IMR-90 (cell line): ENCODE measurements around the gene UBE2V1. TPM values are rescaled to one million over a fixed set of nuclear protein-coding genes. Genes with fewer than 3 reads are reported as not detected.
A peak's percentile ranks its signal among the peaks of the same experiment; 100 is the strongest.
"Not testable (repeated sequence)": the region's sequence is repeated elsewhere in the genome, so short reads cannot be mapped to it uniquely, and the experiment has no call there.

Experiments used
- ATAC-seq: fragments of 200-7000 bp; cut with Tn5 transposase; 2 replicates; pipeline ENCODE4 v1.9.1; 2020; ENCODE audit warnings: low read depth, mild to moderate bottlenecking, moderate library complexity
- BruUV-seq: library from RNA; stranded (reverse); fragments of 400-500 nt; replicated peaks from 2 replicates; lab custom pipeline; 2021; lab: Mats Ljungman, UMichigan
- CTCF ChIA-PET: fragments of 300-600 bp; formaldehyde crosslinking; extraction: SDS; loops from one replicate; lab custom pipeline; 2021; ENCODE audit warnings: antibody characterized with exemption; lab: Yijun Ruan, JAX
- POLR2A ChIA-PET: fragments of 300-600 bp; sonication (Branson Sonifier 250); formaldehyde crosslinking; loops from one replicate; lab custom pipeline; 2022; ENCODE audit warnings: antibody characterized with exemption; ENCODE audit not compliant: unreplicated experiment; lab: Charles Lee
- DNase-seq: peaks from one replicate; pipeline ENCODE4 v3.0.0; 2013
- H2AFZ ChIP-seq: replicated peaks from 2 replicates; pipeline ENCODE3; 2013; ENCODE audit warnings: low read length, mild to moderate bottlenecking; ENCODE audit not compliant: poor library complexity
- H2AK5ac ChIP-seq: 2 replicates; pipeline ENCODE4 v1.6.1; 2013; ENCODE audit warnings: low read depth, low read length, inconsistent platforms
- H2AK9ac ChIP-seq: replicated peaks from 2 replicates; pipeline ENCODE3; 2013; ENCODE audit warnings: mild to moderate bottlenecking, low read depth, low read length, moderate library complexity; ENCODE audit not compliant: poor library complexity
- H2BK120ac ChIP-seq: 2 replicates; pipeline ENCODE4 v1.6.1; 2013; ENCODE audit warnings: low read depth, low read length, inconsistent platforms
- H2BK15ac ChIP-seq: 3 replicates; pipeline ENCODE4 v1.6.1; 2013; ENCODE audit warnings: low read depth, low read length, inconsistent platforms
- H2BK20ac ChIP-seq: 2 replicates; pipeline ENCODE4 v1.6.1; 2013; ENCODE audit warnings: low read depth, mild to moderate bottlenecking, inconsistent platforms, low read length, moderate library complexity
- H2BK5ac ChIP-seq: 2 replicates; pipeline ENCODE4 v1.6.1; 2013; ENCODE audit warnings: mild to moderate bottlenecking, low read depth, low read length, inconsistent platforms; ENCODE audit not compliant: poor library complexity, severe bottlenecking
- H3K14ac ChIP-seq: replicated peaks from 2 replicates; pipeline ENCODE4 v1.6.1; 2013; ENCODE audit warnings: low read depth, low read length, inconsistent platforms
- H3K18ac ChIP-seq: 2 replicates; pipeline ENCODE4 v1.6.1; 2013; ENCODE audit warnings: low read depth, low read length, control low read depth
- H3K23ac ChIP-seq: 2 replicates; pipeline ENCODE4 v1.6.1; 2013; ENCODE audit warnings: low read depth, low read length, inconsistent platforms
- H3K27ac ChIP-seq: 2 replicates; pipeline ENCODE4 v1.5.1; 2013; ENCODE audit warnings: mild to moderate bottlenecking, control low read depth, low read length; ENCODE audit not compliant: insufficient read depth
- H3K27me3 ChIP-seq: 2 replicates; pipeline ENCODE4 v1.6.1; 2013; ENCODE audit warnings: low read length; ENCODE audit not compliant: control insufficient read depth, insufficient read depth
- H3K36me3 ChIP-seq: 2 replicates; pipeline ENCODE4 v1.6.1; 2013; ENCODE audit warnings: low read length, mixed read lengths; ENCODE audit not compliant: control insufficient read depth, insufficient read depth
- H3K4ac ChIP-seq: 2 replicates; pipeline ENCODE4 v1.6.1; 2013; ENCODE audit warnings: low read depth, low read length, inconsistent platforms
- H3K4me1 ChIP-seq: 2 replicates; pipeline ENCODE4 v1.6.1; 2013; ENCODE audit warnings: low read length, mixed read lengths; ENCODE audit not compliant: control insufficient read depth, insufficient read depth
- H3K4me2 ChIP-seq: 2 replicates; pipeline ENCODE4 v1.6.1; 2013; ENCODE audit warnings: low read depth, mild to moderate bottlenecking, control low read depth, low read length, moderate library complexity
- H3K4me3 ChIP-seq: 2 replicates; pipeline ENCODE4 v1.5.1; 2013; ENCODE audit warnings: low read depth, mild to moderate bottlenecking, control low read depth, low read length, moderate library complexity; ENCODE audit not compliant: insufficient read depth
- H3K56ac ChIP-seq: 2 replicates; pipeline ENCODE4 v1.6.1; 2013; ENCODE audit warnings: low read length, inconsistent platforms; ENCODE audit not compliant: insufficient read depth; ENCODE audit errors: extremely low read depth
- H3K79me1 ChIP-seq, 2 experiments: 2 replicates each; pipeline ENCODE4 v1.6.1; 2013; ENCODE audit warnings: low read length in 2 of 2, inconsistent platforms in 1 of 2, low read depth in 1 of 2
- H3K9ac ChIP-seq: 2 replicates; pipeline ENCODE4 v1.6.1; 2013; ENCODE audit warnings: low read depth, low read length, control low read depth
- H3K9me1 ChIP-seq: 2 replicates; pipeline ENCODE4 v1.6.1; 2013; ENCODE audit warnings: low read length, inconsistent platforms; ENCODE audit not compliant: insufficient read depth
- H3K9me3 ChIP-seq: 2 replicates; pipeline ENCODE4 v1.6.1; 2013; ENCODE audit warnings: low read length; ENCODE audit not compliant: control insufficient read depth, insufficient read depth
- H4K20me1 ChIP-seq: 2 replicates; pipeline ENCODE4 v1.6.1; 2013; ENCODE audit warnings: low read length, inconsistent platforms; ENCODE audit not compliant: insufficient read depth
- H4K5ac ChIP-seq: 2 replicates; pipeline ENCODE4 v1.6.1; 2013; ENCODE audit warnings: mild to moderate bottlenecking, low read depth, low read length, control low read depth
- H4K8ac ChIP-seq, 2 experiments: 2 replicates each; pipeline ENCODE4 v1.6.1; 2013; ENCODE audit warnings: low read depth in 2 of 2, low read length in 2 of 2, control low read depth in 1 of 2, inconsistent platforms in 1 of 2
- H4K91ac ChIP-seq: 2 replicates; pipeline ENCODE4 v1.6.1; 2013; ENCODE audit warnings: low read depth, low read length, inconsistent platforms; ENCODE audit not compliant: insufficient read depth
- BHLHE40 ChIP-seq: fragments of 150-350 bp; IDR thresholded peaks from 2 replicates; pipeline ENCODE4 v1.6.1; 2016; ENCODE audit warnings: mild to moderate bottlenecking, low read depth, low read length
- CHD1 ChIP-seq: IDR thresholded peaks from 2 replicates; pipeline ENCODE4 v1.6.1; 2012; ENCODE audit warnings: low read depth, low read length, improper control_type of control experiment
- MAZ ChIP-seq: IDR thresholded peaks from 2 replicates; pipeline ENCODE4 v1.6.1; 2012; ENCODE audit warnings: low read depth, mild to moderate bottlenecking, low read length, improper control_type of control experiment, moderate library complexity, borderline replicate concordance
- SMC3 ChIP-seq: fragments of 150-350 bp; IDR thresholded peaks from 2 replicates; pipeline ENCODE4 v1.6.1; 2016; ENCODE audit warnings: low read depth, mild to moderate bottlenecking, antibody characterized with exemption, low read length, moderate library complexity
- WGBS, 2 experiments: methylation state at CpG; one replicate each; pipeline versions ENCODE4 v1.1.5 to v1.1.7; 2013; ENCODE audit warnings: missing lambda C conversion rate in 2 of 2; ENCODE audit not compliant: insufficient read length in 1 of 2; ENCODE audit errors: extremely low coverage in 2 of 2; 5-methylcytosine and 5-hydroxymethylcytosine counted together
- dilution Hi-C: fragments of 300-500 bp; cut with HindIII; formaldehyde crosslinking; loops from one replicate; pipeline ENCODE4 v1.14.3; 2018; ENCODE audit warnings: low sequenced_read_pairs; ENCODE audit not compliant: unreplicated experiment
- in situ Hi-C: fragments of 300-500 bp; cut with MboI; formaldehyde crosslinking; loops from 3 replicates; pipeline ENCODE4 v1.14.3; 2019; ENCODE audit warnings: low sequenced_read_pairs, inconsistent platforms, mixed read lengths
- intact Hi-C: fragments of 100-400 bp; cut with micrococcal nuclease; formaldehyde crosslinking; loops from 2 replicates; pipeline ENCODE4 v1.10.0; 2022
- polyA plus RNA-seq, 3 experiments: library from polyadenylated mRNA; depleted of rRNA; stranded (reverse); fragments of >200 nt; gene quantifications; 2 replicates each; pipeline ENCODE4 v1.2.3, GENCODE V29; 2012; ENCODE audit warnings: low replicate concordance in 1 of 3
- total RNA-seq: library from RNA; depleted of rRNA; stranded (reverse); fragments of >200 nt; gene quantifications from 2 replicates; pipeline ENCODE4 v1.2.3, GENCODE V29; 2012
- TF ChIP-seq, protein P1 (sequence below): fragments of 150-350 bp; IDR thresholded peaks from 2 replicates; pipeline ENCODE4 v1.6.1; 2017; ENCODE audit warnings: mild to moderate bottlenecking, antibody characterized with exemption, low read length, low read depth

UBE2V1 gene
- total and polyA plus RNA-seq, 2 of the 4 experiments (the other 2 are of a cell fraction): 20.1 to 138 TPM

DNA sequence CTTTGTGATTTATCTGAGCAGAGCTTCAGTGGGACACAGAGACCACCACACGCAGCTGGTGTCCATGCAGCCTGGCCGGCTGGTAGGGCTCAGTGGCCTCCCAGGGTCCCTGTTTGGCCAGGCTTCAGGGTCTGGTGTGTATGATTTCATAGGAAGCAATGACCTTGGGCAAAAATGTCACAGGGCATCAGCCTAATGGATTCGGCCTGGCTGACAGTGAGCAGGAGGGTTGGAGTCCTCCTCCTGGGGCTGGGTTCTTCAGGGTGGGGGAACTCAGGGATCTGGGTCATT is 47.7 kb downstream of the UBE2V1 start:
- Histone ChIP-seq H2BK15ac (no peak overlapping the region), H3K27ac (no peak overlapping the region), H3K4me2 (no peak overlapping the region), H3K36me3 (no peaks in the 10 kb centered on the region), H3K9me3 (no peaks in the 10 kb centered on the region), H4K5ac (no peak overlapping the region), H4K20me1 (no peaks in the 10 kb centered on the region), H3K9me1 (0 out of 2 replicates have a peak, but pooled peaks cover 2% of the 10 kb centered on the region), H3K4me1 (peaks cover 2% of the 10 kb centered on the region; the same call in 1 of the 2 replicates), H2AK9ac (no peak overlapping the region), H3K56ac (no peak overlapping the region), H2BK120ac (no peak overlapping the region), H2BK20ac (no peak overlapping the region), H3K9ac (no peak overlapping the region), H3K14ac (no peak overlapping the region), H3K27me3 (no peaks in the 10 kb centered on the region), H4K8ac (no peak overlapping the region), H3K18ac (no peak overlapping the region), H3K4ac (no peak overlapping the region), H2AK5ac (peak overlapping the region; percentile 59; the same call in 1 of the 2 replicates), H3K79me1 (no peaks in the 10 kb centered on the region), H4K91ac (no peak overlapping the region), H3K23ac (no peak overlapping the region), H2AFZ (no peak overlapping the region), H2BK5ac (no peak overlapping the region), H3K4me3 (no peak overlapping the region)
- intact Hi-C loops (no loop called here), in situ Hi-C loops (no loop called here), dilution Hi-C loops (no loop called here)
- WGBS, 2 experiments: 100% methylated on average over 1 of the region's 3 CpGs; no CpG with 5 or more reads in 1 of the 2 experiments
- DNase-seq: no peak
- no TSS peak for BruUV-seq
- no peak for ATAC-seq
- TF ChIP-seq, protein P1, sequence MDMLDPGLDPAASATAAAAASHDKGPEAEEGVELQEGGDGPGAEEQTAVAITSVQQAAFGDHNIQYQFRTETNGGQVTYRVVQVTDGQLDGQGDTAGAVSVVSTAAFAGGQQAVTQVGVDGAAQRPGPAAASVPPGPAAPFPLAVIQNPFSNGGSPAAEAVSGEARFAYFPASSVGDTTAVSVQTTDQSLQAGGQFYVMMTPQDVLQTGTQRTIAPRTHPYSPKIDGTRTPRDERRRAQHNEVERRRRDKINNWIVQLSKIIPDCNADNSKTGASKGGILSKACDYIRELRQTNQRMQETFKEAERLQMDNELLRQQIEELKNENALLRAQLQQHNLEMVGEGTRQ: no peak
- TF ChIP-seq CHD1 (no peak), BHLHE40 (no peak), SMC3 (no peak), MAZ (no peak)
- POLR2A ChIA-PET: no interaction called here
- CTCF ChIA-PET: interaction anchor here (1.8 kb wide), 1 partner anchor 86 kb away, joined by 12 read pairs; no protein-coding TSS in a partner anchor

DNA sequence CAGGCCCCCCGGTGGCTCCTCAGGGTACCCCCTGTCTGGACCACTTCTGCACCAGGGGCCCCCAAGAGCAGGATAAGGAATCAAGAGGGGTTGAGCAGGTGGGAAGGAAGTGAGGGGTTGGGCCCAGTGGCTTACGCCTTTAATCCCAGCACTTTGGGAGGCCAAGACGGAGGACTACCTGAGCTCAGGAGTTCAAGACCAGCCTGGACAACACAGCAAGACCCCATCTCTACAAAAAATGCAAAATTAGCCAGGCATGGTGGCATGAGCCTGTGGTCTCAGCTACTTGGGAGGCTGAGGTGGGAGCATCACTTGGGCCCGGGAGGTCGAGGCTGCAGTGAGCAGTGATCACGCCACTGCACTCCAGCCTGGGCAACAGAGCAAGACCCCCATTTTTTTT is 49.2 kb downstream of the UBE2V1 start:
- H3K4me3 ChIP-seq, H2BK15ac ChIP-seq, H2AK5ac ChIP-seq, H3K9ac ChIP-seq, H4K8ac ChIP-seq, H3K9me1 ChIP-seq, H3K9me3 ChIP-seq, H4K20me1 ChIP-seq, ATAC-seq, DNase-seq, H3K4ac ChIP-seq, H2AFZ ChIP-seq, H3K27ac ChIP-seq, H3K27me3 ChIP-seq, H3K4me1 ChIP-seq, H3K14ac ChIP-seq, H4K91ac ChIP-seq, H2BK20ac ChIP-seq, H4K5ac ChIP-seq, dilution Hi-C loops, CTCF ChIA-PET, H3K56ac ChIP-seq, H3K23ac ChIP-seq, H3K18ac ChIP-seq, BruUV-seq, POLR2A ChIA-PET, H3K4me2 ChIP-seq, H3K36me3 ChIP-seq, intact Hi-C loops, H2BK5ac ChIP-seq, H2BK120ac ChIP-seq, H3K79me1 ChIP-seq, H2AK9ac ChIP-seq, in situ Hi-C loops: not testable (repeated sequence)
- no CpG with 5 or more reads among the region's 6 CpGs for WGBS, 2 experiments
